Ramos (cell line): Measurements from ENCODE around the gene GPR141.

ENCODE experiments used
- in situ Hi-C: fragments of 300-500 bp; cut with MboI; formaldehyde crosslinking; loops from one replicate; pipeline ENCODE4 v1.14.3; 2022; ENCODE audit warnings: low sequenced_read_pairs; ENCODE audit not compliant: unreplicated experiment

The GPR141 gene

DNA sequence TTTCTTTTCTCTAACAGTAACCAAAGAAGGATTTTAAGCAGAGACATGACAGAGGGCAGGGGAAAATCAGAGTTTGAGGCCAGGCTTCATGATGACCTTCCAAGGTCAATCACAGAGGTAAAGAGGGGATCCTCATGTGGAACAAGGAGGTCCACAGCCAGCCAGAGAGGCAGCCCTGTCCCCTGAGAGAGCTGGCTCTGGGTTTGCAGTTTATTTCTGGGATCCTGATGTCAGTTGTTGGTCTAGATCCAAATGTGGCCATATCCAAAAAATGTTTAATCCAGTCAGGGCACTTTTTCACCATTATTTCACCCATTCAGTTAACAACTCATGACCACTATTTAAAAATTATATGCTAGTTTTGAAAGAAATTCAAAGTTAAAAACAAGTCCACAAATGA lies 45.6 kb downstream of the GPR141 start:
- in situ Hi-C loops = no loop called here

GRCh38 chr7:37730501-37730900 lies 46.9 kb downstream of the GPR141 start:
- in situ Hi-C loops = no loop called here

- in situ Hi-C loops = no loop called here
These were observed 48.7 kb downstream of the GPR141 start for GRCh38 chr7:37732253-37732652.

DNA sequence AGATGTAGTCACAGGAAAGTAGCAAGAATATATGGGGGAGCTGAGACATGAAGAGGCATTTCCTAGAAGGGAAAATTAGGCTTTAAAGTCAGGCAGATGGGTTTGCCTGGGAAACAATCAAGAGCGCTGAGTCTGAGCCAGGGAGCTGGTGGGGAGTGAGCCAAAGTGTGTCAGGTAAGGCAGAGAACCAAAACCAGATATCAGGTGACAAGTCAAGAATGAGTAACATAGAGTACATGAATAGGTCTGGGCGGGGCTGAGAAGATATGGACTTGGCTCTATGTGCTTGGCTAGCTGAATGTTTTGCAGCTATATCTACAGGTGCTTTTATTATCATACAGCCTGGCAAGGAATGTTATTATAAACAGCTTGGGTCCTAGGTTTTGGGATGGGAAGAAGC lies 49.3 kb downstream of the GPR141 start:
- in situ Hi-C loops = no loop called here

- in situ Hi-C loops = no loop called here
These were observed 51.6 kb downstream of the GPR141 start for GRCh38 chr7:37735196-37735595.

DNA sequence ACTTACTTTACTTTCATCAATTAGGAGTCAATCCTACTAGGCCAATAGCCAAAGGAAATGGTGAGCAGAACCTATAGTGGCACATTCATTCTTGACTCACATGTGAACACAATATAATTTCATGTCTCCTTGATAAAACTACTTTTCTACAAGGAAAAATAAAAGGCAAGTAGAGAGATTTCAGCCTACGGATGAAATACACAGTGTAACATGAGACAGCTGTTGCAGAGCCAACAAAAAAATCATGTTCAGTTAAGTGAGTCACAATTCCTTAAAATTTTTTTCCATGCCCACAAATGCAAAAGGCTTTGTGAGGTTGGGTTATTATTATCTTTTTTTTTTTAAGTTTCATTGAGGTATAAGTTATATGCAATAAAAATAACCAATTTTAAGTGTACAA lies 54.8 kb downstream of the GPR141 start:
- in situ Hi-C loops = no loop called here

DNA sequence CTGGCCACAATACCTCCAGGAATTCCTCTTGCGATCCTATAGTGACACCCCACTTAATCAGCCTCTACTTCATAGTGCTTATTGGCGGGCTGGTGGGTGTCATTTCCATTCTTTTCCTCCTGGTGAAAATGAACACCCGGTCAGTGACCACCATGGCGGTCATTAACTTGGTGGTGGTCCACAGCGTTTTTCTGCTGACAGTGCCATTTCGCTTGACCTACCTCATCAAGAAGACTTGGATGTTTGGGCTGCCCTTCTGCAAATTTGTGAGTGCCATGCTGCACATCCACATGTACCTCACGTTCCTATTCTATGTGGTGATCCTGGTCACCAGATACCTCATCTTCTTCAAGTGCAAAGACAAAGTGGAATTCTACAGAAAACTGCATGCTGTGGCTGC lies 56.8 kb downstream of the GPR141 start:
- in situ Hi-C loops = no loop called here

DNA sequence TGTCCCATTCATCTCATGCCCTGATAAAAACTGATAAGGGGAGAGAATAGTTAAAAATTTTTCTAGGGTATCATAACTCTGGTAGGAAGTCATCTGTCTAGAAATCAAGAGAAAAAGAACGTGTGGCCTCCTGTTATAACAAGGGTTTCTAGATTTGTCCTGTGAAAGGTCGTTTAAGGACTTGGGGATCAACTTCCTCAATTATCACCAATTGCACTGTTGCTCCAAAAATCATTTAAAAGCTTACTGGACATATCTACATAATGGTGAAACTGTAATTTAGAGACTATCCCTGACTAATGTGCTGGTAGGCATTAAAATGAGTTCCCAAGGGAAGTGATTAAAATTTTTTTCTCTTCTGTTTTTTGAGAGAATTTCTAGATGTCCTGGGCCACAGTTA lies 58.2 kb downstream of the GPR141 start:
- in situ Hi-C loops = no loop called here

GRCh38 chr7:37751096-37751495 lies 67.5 kb downstream of the GPR141 start:
- in situ Hi-C loops = no loop called here

DNA sequence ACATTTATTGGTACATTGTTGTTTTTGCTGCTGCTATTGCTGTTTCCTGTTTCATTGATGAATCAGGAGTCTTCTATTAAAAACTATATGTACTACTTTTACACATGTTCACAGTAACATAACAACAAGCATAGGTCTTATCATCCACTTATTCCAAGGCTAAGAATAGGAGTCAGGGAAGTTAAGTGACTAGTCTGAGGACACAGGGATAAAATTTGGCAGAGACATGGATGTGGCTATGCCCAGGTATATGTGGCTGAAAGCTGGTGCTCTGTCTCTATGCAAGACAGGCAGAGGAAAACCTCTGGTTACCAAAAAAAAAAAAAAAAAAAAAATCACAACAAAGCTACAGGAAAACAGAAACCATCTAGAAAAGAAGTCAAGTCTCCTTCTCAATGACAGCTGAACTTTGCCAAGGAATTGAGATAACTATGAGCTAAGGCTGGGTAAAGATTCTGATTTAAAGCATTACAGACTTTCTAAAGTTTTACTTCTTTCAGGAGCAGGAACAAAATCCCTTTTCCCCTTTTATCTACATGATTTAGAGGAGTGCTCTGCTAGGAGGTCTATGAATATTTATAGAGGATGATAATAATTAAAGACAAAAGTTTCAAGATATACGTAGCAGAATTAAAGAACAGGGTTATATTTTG lies 70.0 kb downstream of the GPR141 start:
- in situ Hi-C loops = no loop called here

DNA sequence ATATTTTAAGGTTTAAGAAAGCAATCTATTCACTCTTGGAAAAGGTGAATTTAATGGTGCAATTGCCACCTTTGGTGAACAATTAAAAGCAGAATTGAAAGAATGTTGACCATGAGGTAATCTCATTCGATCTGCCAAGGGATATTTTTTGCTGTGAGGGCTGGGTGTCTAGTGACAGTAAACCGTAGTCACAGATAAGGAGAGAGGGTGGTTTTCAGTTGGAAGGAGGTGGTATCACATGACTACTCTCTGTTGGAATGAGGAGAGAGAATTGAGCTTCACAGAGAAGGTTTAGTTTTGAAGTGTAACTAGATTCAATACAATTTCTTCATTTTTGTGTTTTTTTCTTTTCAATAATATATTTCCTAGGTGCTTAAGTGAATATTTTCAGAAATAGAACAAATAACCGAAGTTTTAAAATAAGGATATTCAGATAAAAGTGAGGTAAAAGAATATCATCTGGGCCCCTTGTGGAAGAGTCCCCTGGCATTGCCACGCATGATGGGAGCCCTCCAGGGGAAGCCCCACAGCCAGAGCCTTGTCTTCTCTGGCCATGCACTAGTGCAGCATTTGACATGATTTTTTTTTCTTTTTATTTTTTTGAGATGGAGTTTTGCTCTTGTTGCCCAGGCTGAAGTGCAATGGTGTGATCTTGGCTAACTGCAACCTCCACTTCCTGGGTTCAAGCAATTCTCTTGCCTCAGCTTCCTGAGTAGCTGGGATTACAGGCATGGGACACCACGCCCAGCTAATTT lies 73.4 kb downstream of the GPR141 start:
- in situ Hi-C loops = no loop called here

GRCh38 chr7:37757563-37757962 lies 74.0 kb downstream of the GPR141 start:
- in situ Hi-C loops = no loop called here

DNA sequence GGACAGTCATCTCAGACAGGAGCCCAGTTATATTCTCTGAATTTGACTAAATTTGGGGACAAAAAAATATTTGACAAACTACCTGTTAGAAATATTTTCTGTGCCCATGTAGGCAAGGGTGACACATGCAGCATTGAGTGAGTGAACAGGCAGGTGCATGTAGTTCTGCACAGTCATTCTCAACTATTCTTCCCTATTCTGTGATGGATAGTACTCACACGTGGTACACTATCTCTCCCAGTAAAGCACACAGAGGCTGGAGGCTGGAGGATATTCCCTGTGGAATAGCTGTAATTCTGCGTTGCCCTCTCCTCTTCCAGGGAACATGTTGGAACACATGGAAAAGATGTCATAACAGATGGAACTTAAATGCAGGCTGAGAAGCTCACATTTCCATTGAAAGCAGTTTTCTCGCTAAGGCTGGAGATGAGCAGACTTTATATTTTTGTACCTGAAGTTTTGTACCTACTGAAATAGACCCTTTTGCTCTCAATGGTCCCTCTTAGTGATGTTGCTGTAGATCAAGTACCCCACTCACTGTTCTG lies 75.0 kb downstream of the GPR141 start:
- in situ Hi-C loops = no loop called here

DNA sequence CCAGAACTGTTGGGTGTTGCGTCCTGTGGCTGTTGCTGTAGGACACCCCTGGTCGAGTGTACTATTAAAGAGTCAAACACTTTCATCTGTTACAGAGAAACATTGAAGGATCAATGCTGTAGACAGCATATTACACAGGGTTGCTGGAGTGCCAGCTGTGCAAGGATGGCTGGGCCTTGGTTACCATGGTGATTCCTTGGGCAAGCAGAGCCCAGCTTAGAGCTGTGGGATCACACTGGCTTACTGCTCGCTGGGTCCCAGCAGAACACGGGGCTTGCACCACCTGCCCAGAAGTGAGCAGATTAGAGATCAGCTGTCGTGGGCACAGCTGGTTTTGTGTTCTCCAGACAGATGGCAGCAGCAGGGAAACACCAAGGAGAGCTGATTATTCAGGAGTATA lies 76.0 kb downstream of the GPR141 start:
- in situ Hi-C loops = no loop called here

DNA sequence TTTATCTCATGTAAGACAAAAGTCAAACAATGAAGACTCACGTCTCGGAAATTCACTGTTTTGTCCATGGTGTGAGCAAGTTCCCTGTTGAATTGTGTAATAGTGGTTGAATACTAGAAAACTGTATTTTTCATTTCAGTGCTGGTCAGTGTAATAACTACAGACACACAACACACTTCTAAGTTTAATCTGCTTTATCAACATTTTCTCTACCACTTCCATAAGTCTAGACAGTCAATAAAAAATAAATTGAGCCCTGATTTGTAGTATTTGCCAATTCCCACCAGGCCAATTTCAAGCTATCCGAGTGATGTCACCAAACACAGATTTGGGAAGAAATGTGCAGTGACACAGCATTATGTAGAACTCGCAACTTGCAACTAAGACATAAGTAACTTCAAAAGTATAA lies 81.9 kb downstream of the GPR141 start:
- in situ Hi-C loops = no loop called here

DNA sequence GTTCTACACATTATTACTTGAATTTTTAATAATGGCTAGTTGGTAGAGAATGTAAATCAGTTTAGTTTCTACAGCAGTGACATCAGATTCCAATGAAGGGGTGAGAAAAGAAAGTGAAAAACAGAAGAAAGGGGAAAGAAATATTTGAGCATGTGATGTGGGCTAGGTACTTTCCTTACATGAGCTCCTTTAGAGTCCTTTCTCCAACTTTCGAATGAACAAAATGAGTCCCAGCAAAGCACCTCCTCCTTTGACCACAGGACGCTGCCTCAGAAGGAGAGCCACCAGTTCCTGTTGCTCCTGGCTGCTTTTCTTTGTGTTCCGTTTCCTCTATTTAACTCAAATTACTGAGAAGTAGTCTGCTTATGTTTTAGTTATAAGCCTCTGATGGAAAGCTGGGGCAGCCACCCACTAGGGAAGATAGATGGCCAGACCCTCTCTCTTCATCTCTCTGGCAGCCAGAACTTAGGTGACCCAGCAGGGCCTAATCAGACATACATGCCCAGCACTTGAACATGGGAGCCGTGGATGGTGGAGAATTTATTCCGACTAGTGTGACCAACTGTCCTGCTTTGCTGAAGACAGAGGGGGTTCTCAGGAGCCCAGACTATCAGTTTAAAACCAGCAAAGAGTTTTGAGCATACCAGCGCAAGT lies 82.4 kb downstream of the GPR141 start:
- in situ Hi-C loops = no loop called here

GRCh38 chr7:37768611-37769010 lies 85.0 kb downstream of the GPR141 start:
- in situ Hi-C loops = no loop called here

DNA sequence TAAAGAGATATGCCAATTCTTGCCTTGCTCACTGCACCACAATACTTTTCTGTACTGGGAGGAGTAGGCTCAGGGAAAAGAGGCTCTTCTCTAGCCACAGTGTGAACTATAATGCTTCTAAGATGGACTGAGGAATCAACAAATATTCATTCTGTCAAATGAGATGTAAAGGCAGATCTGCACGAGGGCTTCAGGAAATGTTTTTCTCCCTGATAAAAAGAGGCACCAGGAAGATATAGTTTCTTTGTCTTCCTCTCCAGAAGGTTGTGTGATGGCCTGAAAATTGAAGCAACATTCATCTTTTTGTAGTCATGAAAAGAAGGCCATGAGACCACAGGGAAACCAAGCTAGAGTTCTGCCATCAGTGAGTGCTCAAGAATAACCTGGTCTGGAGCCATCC lies 85.7 kb downstream of the GPR141 start:
- in situ Hi-C loops = no loop called here

DNA sequence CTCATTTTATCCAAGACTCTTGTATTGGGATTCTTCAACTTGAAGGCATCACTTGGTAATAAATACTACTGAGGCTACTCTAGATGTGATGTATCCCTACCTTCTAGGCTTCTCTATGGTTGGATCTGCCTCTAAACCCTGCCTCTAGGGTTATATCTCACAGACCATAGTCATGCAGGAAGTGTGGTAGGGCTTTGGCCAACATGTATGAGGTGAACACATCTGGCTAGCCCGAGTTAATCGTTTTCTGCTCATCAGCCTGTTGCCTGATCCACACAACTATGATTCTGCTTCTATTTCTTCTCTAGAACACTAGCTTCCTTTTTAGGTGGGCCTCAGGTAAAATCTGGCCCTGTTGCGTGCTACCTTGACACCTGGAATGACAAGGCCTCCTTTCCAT lies 86.2 kb downstream of the GPR141 start:
- in situ Hi-C loops = no loop called here

GRCh38 chr7:37770838-37771237 lies 87.3 kb downstream of the GPR141 start:
- in situ Hi-C loops = no loop called here

DNA sequence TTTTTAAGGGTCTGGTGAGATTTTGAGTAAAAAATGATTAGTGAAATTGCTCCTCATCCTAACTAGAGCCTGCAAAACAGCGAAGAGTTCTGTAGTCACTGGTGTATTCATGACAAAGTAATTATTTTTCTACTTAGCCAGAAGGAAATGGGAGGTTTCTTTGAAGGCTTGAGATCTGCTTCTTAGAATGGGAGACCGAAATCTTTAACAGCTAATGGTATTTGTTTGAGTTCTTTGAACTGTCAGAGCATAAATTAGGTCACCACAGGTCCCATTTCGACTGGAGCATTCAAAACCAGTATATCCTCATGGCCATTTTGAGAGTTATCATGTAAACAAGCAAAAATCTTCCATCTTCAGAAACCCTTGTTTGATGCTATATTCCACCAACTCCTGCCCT lies 87.8 kb downstream of the GPR141 start:
- in situ Hi-C loops = no loop called here
